ENCODE data around the gene C1R.
"Not testable (repeated sequence)": the region's sequence is repeated elsewhere in the genome, so short reads cannot be mapped to it uniquely, and the experiment has no call there.

Gene C1R

GRCh38 chr12:7121324-7121723, 29.1 kb upstream of the C1R start:
- DNase-seq, result no peak

- DNase-seq, result no peak
Measured at GRCh38 chr12:7120166-7120565, 27.9 kb upstream of the C1R start.

- no peak for DNase-seq
Measured at GRCh38 chr12:7118881-7119280, 26.6 kb upstream of the C1R start.

- no peak for DNase-seq
Measured at GRCh38 chr12:7117670-7118069, 25.4 kb upstream of the C1R start.

GRCh38 chr12:7116916-7117315, 24.7 kb upstream of the C1R start:
- DNase-seq, result no peak

- DNase-seq, result no peak
Measured at GRCh38 chr12:7116196-7116595, 24.0 kb upstream of the C1R start.

- no peak for DNase-seq
Measured at GRCh38 chr12:7114851-7115250, 22.6 kb upstream of the C1R start.

- DNase-seq, result no peak
Measured at GRCh38 chr12:7114008-7114407, 21.8 kb upstream of the C1R start.

GRCh38 chr12:7113389-7113871, 21.2 kb upstream of the C1R start:
- peak in 5 of 51 donors; percentile 5 to 34 (median 9) for DNase-seq

GRCh38 chr12:7112041-7112440, 19.8 kb upstream of the C1R start:
- no peak for DNase-seq

GRCh38 chr12:7110661-7111060, 18.4 kb upstream of the C1R start:
- no peak for DNase-seq

- DNase-seq, result no peak
Measured at GRCh38 chr12:7109572-7109920, 17.3 kb upstream of the C1R start.

- DNase-seq, result peak in 49 of 51 donors; percentile 9 to 80 (median 60)
Measured at GRCh38 chr12:7108796-7109571, 16.7 kb upstream of the C1R start, which contains the start of gene C1RL. Gene C1RL (minus strand): TSS chr12:7109214. CDS start chr12:7109180, 34 bp downstream.

- DNase-seq, result peak in 11 of 51 donors; percentile 1 to 53 (median 19)
Measured at GRCh38 chr12:7108003-7108795, 16.0 kb upstream of the C1R start.

- DNase-seq, result no peak
Measured at GRCh38 chr12:7107636-7108002, 15.4 kb upstream of the C1R start.

GRCh38 chr12:7107181-7107580, 14.9 kb upstream of the C1R start:
- not testable (repeated sequence) for DNase-seq

GRCh38 chr12:7106082-7106481, 13.8 kb upstream of the C1R start:
- DNase-seq, result no peak

- DNase-seq, result no peak
Measured at GRCh38 chr12:7103837-7104584, 11.8 kb upstream of the C1R start.

- DNase-seq, result no peak
Measured at GRCh38 chr12:7102582-7102981, 10.3 kb upstream of the C1R start.

- DNase-seq, result no peak
Measured at GRCh38 chr12:7101694-7102131, 9.5 kb upstream of the C1R start.

- DNase-seq, result no peak
Measured at GRCh38 chr12:7101047-7101693, 8.9 kb upstream of the C1R start.
